ENCODE data around the gene COL8A1.
A peak's percentile ranks its signal among the peaks of the same experiment; 100 is the strongest.
"Not testable (repeated sequence)": the region's sequence is repeated elsewhere in the genome, so short reads cannot be mapped to it uniquely, and the experiment has no call there.

Gene COL8A1

GRCh38 chr3:99638167-99638948 is at the start of gene COL8A1:
COL8A1 (plus strand) TSS chr3:99638594; CDS start chr3:99790683, 152,089 bp downstream.
- Histone ChIP-seq H3K4me3 (peak within 1 kb of the TSS in 3 of 10 experiments; percentile 14 to 32 (median 22); a peak in 5 of 20 replicates), H3K27ac (no peak within 1 kb of the TSS), H4K20me1 (no peaks in the 10 kb centered on the region), H3K27me3 (peaks cover 33 to 62% (median 45%) of the 10 kb centered on the region in 11 experiments), H3K9me3 (replicated peaks in 1 of 11) (no peaks in the 10 kb centered on the region), H3K4me1 (peaks cover 13 to 33% (median 27%) of the 10 kb centered on the region in 10 experiments), H3K4me2 (peak within 1 kb of the TSS; percentile 13 to 75 (median 58)), H3K36me3 (no peaks in the 10 kb centered on the region), H3K9ac (no peak within 1 kb of the TSS)
- TF ChIP-seq Cebpa-rat (IDR thresholded peaks at IDR 0.05) = peak in 7 of 11 experiments; percentile 31 to 77 (median 57); a peak in 9 of 22 replicates

- not testable (repeated sequence) for H3K9me3 ChIP-seq (replicated peaks in 1 of 11); H3K27ac ChIP-seq; H3K36me3 ChIP-seq; H3K27me3 ChIP-seq; H4K20me1 ChIP-seq; H3K4me2 ChIP-seq; H3K9ac ChIP-seq; H3K4me3 ChIP-seq; H3K4me1 ChIP-seq
These were observed 49.2 kb upstream of the COL8A1 start for GRCh38 chr3:99589168-99589567.

- H3K27me3 ChIP-seq = no peaks in the 10 kb centered on the region
- H4K20me1 ChIP-seq = no peaks in the 10 kb centered on the region
- H3K9me3 ChIP-seq (replicated peaks in 1 of 11) = no peaks in the 10 kb centered on the region
- no peaks in the 10 kb centered on the region for H3K36me3 ChIP-seq
- H3K4me3 ChIP-seq = no peak overlapping the region
- H3K4me1 ChIP-seq = peaks cover 0 to 3% (median 0%) of the 10 kb centered on the region in 10 experiments; a peak in 1 of 20 replicates
- TF ChIP-seq Cebpa-rat (IDR thresholded peaks at IDR 0.05) = no peak
- no peak overlapping the region for H3K27ac ChIP-seq
- H3K9ac ChIP-seq = no peak overlapping the region
- H3K4me2 ChIP-seq = no peak overlapping the region
These were observed 38.5 kb upstream of the COL8A1 start for GRCh38 chr3:99599894-99600293.

GRCh38 chr3:99601515-99601914 is 36.9 kb upstream of the COL8A1 start:
- no peak overlapping the region for H3K4me3 ChIP-seq
- no peak overlapping the region for H3K27ac ChIP-seq
- no peaks in the 10 kb centered on the region for H4K20me1 ChIP-seq
- no peak overlapping the region for H3K4me2 ChIP-seq
- no peaks in the 10 kb centered on the region for H3K27me3 ChIP-seq
- no peak overlapping the region for H3K9ac ChIP-seq
- H3K9me3 ChIP-seq (replicated peaks in 1 of 11) = no peaks in the 10 kb centered on the region
- TF ChIP-seq Cebpa-rat (IDR thresholded peaks at IDR 0.05) = no peak
- peaks cover 0 to 3% (median 0%) of the 10 kb centered on the region in 10 experiments; a peak in 1 of 20 replicates for H3K4me1 ChIP-seq
- H3K36me3 ChIP-seq = no peaks in the 10 kb centered on the region

- Histone ChIP-seq H3K27ac (no peak overlapping the region), H3K4me1 (peaks cover 0 to 7% (median 0%) of the 10 kb centered on the region in 10 experiments; a peak in 3 of 20 replicates), H4K20me1 (no peaks in the 10 kb centered on the region), H3K27me3 (no peaks in the 10 kb centered on the region), H3K36me3 (no peaks in the 10 kb centered on the region), H3K4me2 (no peak overlapping the region), H3K9ac (no peak overlapping the region), H3K9me3 (replicated peaks in 1 of 11) (no peaks in the 10 kb centered on the region), H3K4me3 (no peak overlapping the region)
- TF ChIP-seq Cebpa-rat (IDR thresholded peaks at IDR 0.05) = no peak
These were observed 36.2 kb upstream of the COL8A1 start for GRCh38 chr3:99602183-99602582.

- H3K27ac ChIP-seq = no peak overlapping the region
- no peaks in the 10 kb centered on the region; a peak in 2 of 22 replicates for H3K9me3 ChIP-seq (replicated peaks in 1 of 11)
- no peaks in the 10 kb centered on the region for H4K20me1 ChIP-seq
- no peak overlapping the region for H3K4me3 ChIP-seq
- H3K27me3 ChIP-seq = no peaks in the 10 kb centered on the region
- no peak for TF ChIP-seq Cebpa-rat (IDR thresholded peaks at IDR 0.05)
- H3K4me2 ChIP-seq = peak overlapping the region in 4 of 11 experiments; percentile 6 to 33 (median 30); a peak in 3 of 22 replicates
- no peak overlapping the region for H3K9ac ChIP-seq
- H3K4me1 ChIP-seq = peaks cover 0 to 7% (median 0%) of the 10 kb centered on the region in 10 experiments; a peak in 3 of 20 replicates
- no peaks in the 10 kb centered on the region for H3K36me3 ChIP-seq
These were observed 31.2 kb upstream of the COL8A1 start for GRCh38 chr3:99607151-99607550.

GRCh38 chr3:99614768-99615167 is 23.6 kb upstream of the COL8A1 start:
- H3K27ac ChIP-seq = no peak overlapping the region
- H3K4me3 ChIP-seq = no peak overlapping the region
- H3K9ac ChIP-seq = no peak overlapping the region
- H3K36me3 ChIP-seq = no peaks in the 10 kb centered on the region
- no peaks in the 10 kb centered on the region; a peak in 2 of 22 replicates for H3K9me3 ChIP-seq (replicated peaks in 1 of 11)
- no peaks in the 10 kb centered on the region for H4K20me1 ChIP-seq
- no peak overlapping the region for H3K4me2 ChIP-seq
- no peak for TF ChIP-seq Cebpa-rat (IDR thresholded peaks at IDR 0.05)
- no peaks in the 10 kb centered on the region for H3K4me1 ChIP-seq
- no peaks in the 10 kb centered on the region for H3K27me3 ChIP-seq

- Histone ChIP-seq H3K4me1 (peaks cover 0 to 20% (median 14%) of the 10 kb centered on the region in 10 experiments; a peak in 14 of 20 replicates), H3K9ac (no peak overlapping the region), H3K36me3 (no peaks in the 10 kb centered on the region), H3K27me3 (no peaks in the 10 kb centered on the region), H3K9me3 (replicated peaks in 1 of 11) (no peaks in the 10 kb centered on the region), H3K27ac (no peak overlapping the region), H4K20me1 (no peaks in the 10 kb centered on the region), H3K4me3 (no peak overlapping the region), H3K4me2 (no peak overlapping the region)
- TF ChIP-seq Cebpa-rat (IDR thresholded peaks at IDR 0.05) = no peak
These were observed 18.2 kb upstream of the COL8A1 start for GRCh38 chr3:99620077-99620767.

- H4K20me1 ChIP-seq = no peaks in the 10 kb centered on the region
- TF ChIP-seq Cebpa-rat (IDR thresholded peaks at IDR 0.05) = no peak; a peak in 1 of 22 replicates
- H3K4me2 ChIP-seq = no peak overlapping the region
These were observed 17.4 kb upstream of the COL8A1 start for GRCh38 chr3:99620976-99621375.

More at GRCh38 chr3:99620976-99621375, 17.4 kb upstream of the COL8A1 start:
- no peak overlapping the region for H3K9ac ChIP-seq
- H3K36me3 ChIP-seq = no peaks in the 10 kb centered on the region
- H3K9me3 ChIP-seq (replicated peaks in 1 of 11) = no peaks in the 10 kb centered on the region
- no peak overlapping the region for H3K27ac ChIP-seq
- no peak overlapping the region for H3K4me3 ChIP-seq
- H3K27me3 ChIP-seq = no peaks in the 10 kb centered on the region
- peaks cover 0 to 27% (median 21%) of the 10 kb centered on the region in 10 experiments; a peak in 14 of 20 replicates for H3K4me1 ChIP-seq

Measured in BLaER1 treated with 17β-estradiol and CSF1 and Interleukin-3, amounts not matched to agents 10 nM and 100 nM (cell line).